ENCODE results near the gene CD8B.
"Not testable (repeated sequence)": the region's sequence is repeated elsewhere in the genome, so short reads cannot be mapped to it uniquely, and the experiment has no call there.

The CD8B gene

GRCh38 chr2:86861628-86862379 is at the start of gene CD8B:
Gene CD8B (minus strand): TSS chr2:86861886. CDS start chr2:86861865, 21 bp downstream.
- Histone ChIP-seq H3K4me2 (peak within 1 kb of the TSS in 3 of 11 experiments; percentile 35 to 65 (median 46); a peak in 1 of 22 replicates), H3K9me3 (replicated peaks in 1 of 11) (peaks cover 0 to 13% (median 0%) of the 10 kb centered on the region in 11 experiments; a peak in 5 of 22 replicates), H3K4me1 (peaks cover 0 to 10% (median 4%) of the 10 kb centered on the region in 10 experiments; a peak in 8 of 20 replicates)
- not testable (repeated sequence) for H3K36me3 ChIP-seq, H3K4me3 ChIP-seq, H3K9ac ChIP-seq, H3K27me3 ChIP-seq, H3K27ac ChIP-seq, H4K20me1 ChIP-seq

GRCh38 chr2:86905868-86906267 is 44.2 kb upstream of the CD8B start:
- H3K27me3 ChIP-seq; H3K4me3 ChIP-seq; H3K27ac ChIP-seq; H3K9me3 ChIP-seq (replicated peaks in 1 of 11); H3K4me2 ChIP-seq; H3K36me3 ChIP-seq; H3K4me1 ChIP-seq; H4K20me1 ChIP-seq; H3K9ac ChIP-seq: not testable (repeated sequence)

GRCh38 chr2:86900687-86901086 is 39.0 kb upstream of the CD8B start:
- H3K4me1 ChIP-seq; H3K9me3 ChIP-seq (replicated peaks in 1 of 11); H4K20me1 ChIP-seq: not testable (repeated sequence)

GRCh38 chr2:86886026-86886425 is 24.3 kb upstream of the CD8B start:
- H3K9ac ChIP-seq; H3K27ac ChIP-seq; H3K4me2 ChIP-seq; H3K4me3 ChIP-seq; H3K4me1 ChIP-seq; H3K36me3 ChIP-seq; H3K9me3 ChIP-seq (replicated peaks in 1 of 11); H4K20me1 ChIP-seq; H3K27me3 ChIP-seq: not testable (repeated sequence)

More at GRCh38 chr2:86900687-86901086, 39.0 kb upstream of the CD8B start:
- not testable (repeated sequence) for H3K27ac ChIP-seq, H3K4me2 ChIP-seq, H3K4me3 ChIP-seq, H3K36me3 ChIP-seq, H3K27me3 ChIP-seq, H3K9ac ChIP-seq

- not testable (repeated sequence) for H4K20me1 ChIP-seq; H3K4me2 ChIP-seq; H3K27ac ChIP-seq; H3K9ac ChIP-seq; H3K4me1 ChIP-seq; H3K4me3 ChIP-seq; H3K36me3 ChIP-seq; H3K9me3 ChIP-seq (replicated peaks in 1 of 11); H3K27me3 ChIP-seq
Observed at GRCh38 chr2:86882865-86883264, 21.2 kb upstream of the CD8B start.

GRCh38 chr2:86882118-86882665 is 20.5 kb upstream of the CD8B start:
- H3K27ac ChIP-seq; H4K20me1 ChIP-seq; H3K4me2 ChIP-seq; H3K36me3 ChIP-seq; H3K9me3 ChIP-seq (replicated peaks in 1 of 11); H3K4me3 ChIP-seq; H3K27me3 ChIP-seq; H3K9ac ChIP-seq; H3K4me1 ChIP-seq: not testable (repeated sequence)

GRCh38 chr2:86878986-86879385 is 17.3 kb upstream of the CD8B start:
- not testable (repeated sequence) for H3K4me3 ChIP-seq; H3K4me1 ChIP-seq; H3K9me3 ChIP-seq (replicated peaks in 1 of 11); H3K36me3 ChIP-seq; H3K27ac ChIP-seq; H3K27me3 ChIP-seq; H3K9ac ChIP-seq; H4K20me1 ChIP-seq; H3K4me2 ChIP-seq

- H3K27ac ChIP-seq; H3K9ac ChIP-seq; H3K36me3 ChIP-seq; H4K20me1 ChIP-seq; H3K4me2 ChIP-seq; H3K4me3 ChIP-seq; H3K9me3 ChIP-seq (replicated peaks in 1 of 11); H3K27me3 ChIP-seq; H3K4me1 ChIP-seq: not testable (repeated sequence)
Observed at GRCh38 chr2:86870941-86871340, 9.3 kb upstream of the CD8B start.

GRCh38 chr2:86868895-86869468 is 7.3 kb upstream of the CD8B start:
- H3K4me2 ChIP-seq; H3K4me1 ChIP-seq; H3K27me3 ChIP-seq; H3K9ac ChIP-seq; H4K20me1 ChIP-seq; H3K9me3 ChIP-seq (replicated peaks in 1 of 11); H3K36me3 ChIP-seq; H3K27ac ChIP-seq; H3K4me3 ChIP-seq: not testable (repeated sequence)

- not testable (repeated sequence) for H3K27me3 ChIP-seq, H3K27ac ChIP-seq, H3K4me2 ChIP-seq, H3K9ac ChIP-seq, H3K36me3 ChIP-seq, H4K20me1 ChIP-seq, H3K4me3 ChIP-seq
- Histone ChIP-seq H3K4me1 (peaks cover 0 to 10% (median 4%) of the 10 kb centered on the region in 10 experiments; a peak in 8 of 20 replicates), H3K9me3 (replicated peaks in 1 of 11) (peaks cover 0 to 13% (median 0%) of the 10 kb centered on the region in 11 experiments; a peak in 5 of 22 replicates)
Observed at GRCh38 chr2:86862380-86862703, 656 bp upstream of the CD8B start.

- H4K20me1 ChIP-seq, H3K27me3 ChIP-seq, H3K4me3 ChIP-seq, H3K9ac ChIP-seq, H3K36me3 ChIP-seq, H3K27ac ChIP-seq, H3K4me2 ChIP-seq: not testable (repeated sequence)
- H3K9me3 ChIP-seq (replicated peaks in 1 of 11) = peaks cover 0 to 13% (median 0%) of the 10 kb centered on the region in 11 experiments; a peak in 5 of 22 replicates
- peaks cover 0 to 12% (median 5%) of the 10 kb centered on the region in 10 experiments; a peak in 9 of 20 replicates for H3K4me1 ChIP-seq
Observed at GRCh38 chr2:86861175-86861574, 511 bp downstream of the CD8B start.

- not testable (repeated sequence) for H3K36me3 ChIP-seq, H3K27ac ChIP-seq, H3K27me3 ChIP-seq, H4K20me1 ChIP-seq, H3K9ac ChIP-seq, H3K4me3 ChIP-seq
- Histone ChIP-seq H3K4me1 (peaks cover 0 to 18% (median 5%) of the 10 kb centered on the region in 10 experiments; a peak in 9 of 20 replicates), H3K9me3 (replicated peaks in 1 of 11) (peaks cover 0 to 13% (median 0%) of the 10 kb centered on the region in 11 experiments; a peak in 5 of 22 replicates), H3K4me2 (peak overlapping the region in 5 of 11 experiments; percentile 8 to 65 (median 45); a peak in 6 of 22 replicates)
Observed at GRCh38 chr2:86860573-86860972, 1.1 kb downstream of the CD8B start.

GRCh38 chr2:86857688-86858087 is 4.0 kb downstream of the CD8B start:
- not testable (repeated sequence) for H3K27me3 ChIP-seq; H3K9ac ChIP-seq; H3K4me3 ChIP-seq; H3K36me3 ChIP-seq; H3K4me2 ChIP-seq; H3K27ac ChIP-seq; H4K20me1 ChIP-seq; H3K9me3 ChIP-seq (replicated peaks in 1 of 11)
- peaks cover 0 to 21% (median 5%) of the 10 kb centered on the region in 10 experiments; a peak in 9 of 20 replicates for H3K4me1 ChIP-seq

GRCh38 chr2:86856498-86856897 is 5.2 kb downstream of the CD8B start:
- not testable (repeated sequence) for H3K9me3 ChIP-seq (replicated peaks in 1 of 11); H3K27ac ChIP-seq; H3K27me3 ChIP-seq; H4K20me1 ChIP-seq; H3K4me3 ChIP-seq; H3K36me3 ChIP-seq; H3K9ac ChIP-seq
- Histone ChIP-seq H3K4me2 (0 out of 22 replicates have a peak overlapping the region, but pooled peaks of 1 of the 11 experiments have one; percentile 17), H3K4me1 (peaks cover 6 to 27% (median 8%) of the 10 kb centered on the region in 10 experiments; a peak in 18 of 20 replicates)
